COR-L47 (cell line): ENCODE results near the gene IFT74.
"Not testable (repeated sequence)": the region's sequence is repeated elsewhere in the genome, so short reads cannot be mapped to it uniquely, and the experiment has no call there.

Experiments
- DNase-seq: peaks from one replicate; lab custom pipeline; 2025; lab: John Stamatoyannopoulos, UW

IFT74 gene

GRCh38 chr9:27073841-27074728 lies 117.9 kb downstream of the IFT74 start:
- DNase-seq, result no peak

- no peak for DNase-seq
Observed at GRCh38 chr9:27078685-27079084, 122.5 kb downstream of the IFT74 start.

GRCh38 chr9:27085456-27085855 lies 129.2 kb downstream of the IFT74 start:
- DNase-seq, result no peak

- DNase-seq, result no peak
Observed at GRCh38 chr9:27086818-27087680, 130.8 kb downstream of the IFT74 start.

- DNase-seq, result no peak
Observed at GRCh38 chr9:27088981-27089380, 132.8 kb downstream of the IFT74 start.

- DNase-seq, result no peak
Observed at GRCh38 chr9:27089706-27090105, 133.5 kb downstream of the IFT74 start.

- DNase-seq, result no peak
Observed at GRCh38 chr9:27090231-27090630, 134.0 kb downstream of the IFT74 start.

- DNase-seq, result no peak
Observed at GRCh38 chr9:27090711-27091110, 134.5 kb downstream of the IFT74 start.

- DNase-seq, result not testable (repeated sequence)
Observed at GRCh38 chr9:27092496-27092895, 136.3 kb downstream of the IFT74 start.

- DNase-seq, result not testable (repeated sequence)
Observed at GRCh38 chr9:27093384-27094067, 137.3 kb downstream of the IFT74 start.

GRCh38 chr9:27094640-27095298 lies 138.6 kb downstream of the IFT74 start:
- no peak for DNase-seq

- DNase-seq, result no peak
Observed at GRCh38 chr9:27107241-27107640, 151.0 kb downstream of the IFT74 start.

GRCh38 chr9:27108981-27109541 lies 152.8 kb downstream of the IFT74 start, which contains the start of gene TEK:
Gene TEK, plus strand, starts transcription at chr9:27109225. Its CDS starts 366 bp downstream, at chr9:27109591.
- DNase-seq, result no peak

GRCh38 chr9:27109621-27110020 lies 153.4 kb downstream of the IFT74 start:
- DNase-seq, result no peak

- no peak for DNase-seq
Observed at GRCh38 chr9:27110181-27110580, 154.0 kb downstream of the IFT74 start.

- DNase-seq, result no peak
Observed at GRCh38 chr9:27112235-27112634, 156.0 kb downstream of the IFT74 start.
